ENCODE measurements around the gene PLEKHA4. TPM values are rescaled to one million over a fixed set of nuclear protein-coding genes. Genes with fewer than 3 reads are reported as not detected.
"Not testable (repeated sequence)": the region's sequence is repeated elsewhere in the genome, so short reads cannot be mapped to it uniquely, and the experiment has no call there.

PLEKHA4 gene
- total RNA-seq, 2 donors from 2014 or later: 22.4 to 25.1 TPM

- peak; percentile 97 to 98 for TF ChIP-seq CTCF (IDR thresholded peaks at IDR 0.05)
- Histone ChIP-seq H3K9me3 (no peaks in the 10 kb centered on the region), H3K27ac (peak overlapping the region; percentile 88 to 91), H3K4me3 (peak overlapping the region; percentile 27 to 56), H3K36me3 (no peaks in the 10 kb centered on the region), H3K4me1 (peaks cover 0 to 16% of the 10 kb centered on the region in 2 donors), H3K27me3 (no peaks in the 10 kb centered on the region)
- peak; percentile 94 for DNase-seq (ENCODE audit: low spot score)
Measured at GRCh38 chr19:48795055-48795684, 73.2 kb downstream of the PLEKHA4 start.

GRCh38 chr19:48794291-48794690, 74.1 kb downstream of the PLEKHA4 start:
- H3K27ac ChIP-seq: no peak overlapping the region
- H3K4me1 ChIP-seq: peaks cover 0 to 16% of the 10 kb centered on the region in 2 donors
- H3K36me3 ChIP-seq: no peaks in the 10 kb centered on the region
- no peak for TF ChIP-seq CTCF (IDR thresholded peaks at IDR 0.05)
- H3K27me3 ChIP-seq: no peaks in the 10 kb centered on the region
- DNase-seq (ENCODE audit: low spot score): no peak
- no peaks in the 10 kb centered on the region for H3K9me3 ChIP-seq
- H3K4me3 ChIP-seq: no peak overlapping the region

GRCh38 chr19:48793271-48793670, 75.1 kb downstream of the PLEKHA4 start:
- Histone ChIP-seq H3K4me3 (no peak overlapping the region), H3K27ac (no peak overlapping the region), H3K27me3 (no peaks in the 10 kb centered on the region), H3K9me3 (no peaks in the 10 kb centered on the region), H3K36me3 (no peaks in the 10 kb centered on the region), H3K4me1 (peaks cover 0 to 16% of the 10 kb centered on the region in 2 donors)
- no peak for DNase-seq (ENCODE audit: low spot score)
- TF ChIP-seq CTCF (IDR thresholded peaks at IDR 0.05): no peak

GRCh38 chr19:48787331-48787730, 81.1 kb downstream of the PLEKHA4 start:
- not testable (repeated sequence) for H3K4me1 ChIP-seq; H3K27ac ChIP-seq; H3K9me3 ChIP-seq; H3K36me3 ChIP-seq; DNase-seq (ENCODE audit: low spot score); H3K27me3 ChIP-seq; H3K4me3 ChIP-seq

Other genes with a start within 250 kb of the PLEKHA4 start
- gene RPL18, start 249.4 kb downstream of the PLEKHA4 start, total RNA-seq: 1,000 to 10,000 TPM in 1 of 2 donors, 100 to 1,000 TPM in 1; 846 to 1,334 TPM
- 1 to 10 TPM; 6.2 to 8.0 TPM for gene SPHK2, start 249.1 kb downstream of the PLEKHA4 start, total RNA-seq
- 1 to 10 TPM; 2.8 to 5.9 TPM for gene DBP, start 231.2 kb downstream of the PLEKHA4 start, total RNA-seq
- gene CA11, start 222.4 kb downstream of the PLEKHA4 start, total RNA-seq: 10 to 100 TPM in 1 of 2 donors, 1 to 10 TPM in 1; 3.4 to 13.3 TPM
- under 1 TPM in 1 of 2 donors, not detected in 1; 0.16 TPM for gene NTN5, start 195.6 kb downstream of the PLEKHA4 start, total RNA-seq
- not detected for gene FUT2, start 172.6 kb downstream of the PLEKHA4 start, total RNA-seq
- gene MAMSTR, start 148.9 kb downstream of the PLEKHA4 start, total RNA-seq: 1 to 10 TPM in 1 of 2 donors, under 1 TPM in 1; 0.70 to 2.4 TPM
- gene RASIP1, start 128.0 kb downstream of the PLEKHA4 start, total RNA-seq: 10 to 100 TPM; 13.6 to 22.9 TPM
- gene IZUMO1, start 121.7 kb downstream of the PLEKHA4 start, total RNA-seq: not detected
- 1 to 10 TPM; 3.1 to 3.3 TPM for gene FUT1, start 116.0 kb downstream of the PLEKHA4 start, total RNA-seq
- not detected for gene FGF21, start 113.1 kb downstream of the PLEKHA4 start, total RNA-seq
- gene BCAT2, start 57.6 kb downstream of the PLEKHA4 start, total RNA-seq: 10 to 100 TPM; 32.3 to 37.5 TPM
- gene HSD17B14, start 32.1 kb downstream of the PLEKHA4 start, total RNA-seq: 1 to 10 TPM; 3.7 to 6.3 TPM
- gene PPP1R15A, start 3.8 kb upstream of the PLEKHA4 start, total RNA-seq: 10 to 100 TPM; 55.0 to 97.6 TPM
- not detected for gene TULP2, start 30.1 kb upstream of the PLEKHA4 start, total RNA-seq
- 100 to 1,000 TPM; 347 to 411 TPM for gene NUCB1, start 31.7 kb upstream of the PLEKHA4 start, total RNA-seq
- gene DHDH, start 65.1 kb upstream of the PLEKHA4 start, total RNA-seq: not detected
- 10 to 100 TPM; 10.7 to 21.2 TPM for gene BAX, start 86.3 kb upstream of the PLEKHA4 start, total RNA-seq
- 1,000 to 10,000 TPM; 1,493 to 3,053 TPM for gene FTL, start 96.7 kb upstream of the PLEKHA4 start, total RNA-seq
- 10 to 100 TPM; 72.1 to 88.1 TPM for gene GYS1, start 124.7 kb upstream of the PLEKHA4 start, total RNA-seq
- 10 to 100 TPM; 49.1 to 87.7 TPM for gene RUVBL2, start 125.3 kb upstream of the PLEKHA4 start, total RNA-seq
- not detected for gene LHB, start 148.5 kb upstream of the PLEKHA4 start, total RNA-seq
- gene CGB3, start 155.7 kb upstream of the PLEKHA4 start, total RNA-seq: not detected
- gene CGB2, start 163.3 kb upstream of the PLEKHA4 start, total RNA-seq: not detected
- not detected for gene CGB1, start 168.3 kb upstream of the PLEKHA4 start, total RNA-seq
- not detected for gene CGB5, start 175.2 kb upstream of the PLEKHA4 start, total RNA-seq
- not detected for gene CGB8, start 180.5 kb upstream of the PLEKHA4 start, total RNA-seq
- not detected for gene CGB7, start 189.1 kb upstream of the PLEKHA4 start, total RNA-seq
- not detected for gene NTF4, start 196.2 kb upstream of the PLEKHA4 start, total RNA-seq
- 1 to 10 TPM in 1 of 2 donors, under 1 TPM in 1; 0.35 to 3.2 TPM for gene KCNA7, start 204.1 kb upstream of the PLEKHA4 start, total RNA-seq
- 10 to 100 TPM; 62.7 to 89.4 TPM for gene SNRNP70, start 216.8 kb upstream of the PLEKHA4 start, total RNA-seq
- gene LIN7B, start 245.8 kb upstream of the PLEKHA4 start, total RNA-seq: 10 to 100 TPM; 31.5 to 35.0 TPM